Neural cell (in vitro differentiated cells): ENCODE data around the gene CISD3.

Experiments
- EP300 ChIP-seq: fragments of 450-650 bp; conservative IDR thresholded peaks from 2 replicates; pipeline ENCODE4 v1.6.1; 2014; ENCODE audit warnings: antibody characterized with exemption, mild to moderate bottlenecking, moderate library complexity; ENCODE audit not compliant: poor library complexity, severe bottlenecking
- EZH2 ChIP-seq: fragments of 200-600, 300-800 bp; shearing (Covaris generic), sonication (generic); IDR thresholded peaks from 2 replicates; pipeline ENCODE4 v1.6.1; 2014; ENCODE audit warnings: antibody characterized with exemption, low read length, borderline replicate concordance, mild to moderate bottlenecking; ENCODE audit not compliant: insufficient read depth, poor library complexity, severe bottlenecking
- RAD21 ChIP-seq: fragments of 450-650 bp; conservative IDR thresholded peaks from 2 replicates; pipeline ENCODE4 v1.6.1; 2014; ENCODE audit warnings: antibody characterized with exemption, mild to moderate bottlenecking, moderate library complexity
- SMC3 ChIP-seq: fragments of 450-650 bp; conservative IDR thresholded peaks from 2 replicates; pipeline ENCODE4 v1.6.1; 2014; ENCODE audit warnings: antibody characterized with exemption, mild to moderate bottlenecking, moderate library complexity; ENCODE audit not compliant: poor library complexity
- TAF1 ChIP-seq: IDR thresholded peaks from 2 replicates; pipeline ENCODE4 v1.6.1; 2012; ENCODE audit warnings: low read depth
- TF ChIP-seq, protein P1 (sequence below): fragments of 450-650 bp; IDR thresholded peaks from 2 replicates; pipeline ENCODE4 v1.5.1; 2014; ENCODE audit warnings: antibody characterized with exemption, mild to moderate bottlenecking, moderate library complexity; ENCODE audit not compliant: poor library complexity, severe bottlenecking

DNA sequence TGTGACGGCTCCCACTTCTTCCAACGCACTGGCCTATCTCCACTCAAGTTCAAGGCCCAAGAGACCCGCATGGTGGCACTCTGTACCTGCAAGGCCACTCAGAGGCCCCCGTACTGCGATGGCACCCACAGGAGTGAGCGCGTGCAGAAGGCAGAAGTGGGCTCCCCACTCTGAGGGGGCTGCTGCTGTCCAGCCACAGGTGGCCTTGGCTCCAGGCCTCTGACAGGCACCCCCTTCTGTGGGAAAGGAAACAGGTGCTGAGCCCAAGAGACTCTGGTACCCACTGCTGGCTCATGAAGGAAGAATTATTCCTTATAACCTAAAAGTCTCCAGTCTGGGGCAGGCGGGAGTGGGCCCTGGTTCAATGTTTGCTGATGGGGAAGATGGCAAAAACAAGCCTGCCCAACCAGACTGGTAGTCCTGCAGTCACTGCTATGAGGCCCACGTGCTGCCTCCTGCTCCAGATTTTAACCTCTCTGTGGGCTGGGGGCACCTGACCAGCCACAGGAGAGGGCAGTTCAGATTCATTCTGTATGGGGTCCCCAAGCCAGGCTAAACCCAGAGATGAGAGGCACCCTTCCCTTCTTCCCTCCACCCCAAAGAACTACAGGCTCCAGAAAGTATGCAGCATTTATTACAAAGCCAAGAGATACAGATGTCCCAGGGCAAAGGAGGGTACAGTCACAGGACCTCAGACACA is 3.3 kb downstream of the CISD3 start:
- TF ChIP-seq EZH2: no peak
- TF ChIP-seq, protein P1, sequence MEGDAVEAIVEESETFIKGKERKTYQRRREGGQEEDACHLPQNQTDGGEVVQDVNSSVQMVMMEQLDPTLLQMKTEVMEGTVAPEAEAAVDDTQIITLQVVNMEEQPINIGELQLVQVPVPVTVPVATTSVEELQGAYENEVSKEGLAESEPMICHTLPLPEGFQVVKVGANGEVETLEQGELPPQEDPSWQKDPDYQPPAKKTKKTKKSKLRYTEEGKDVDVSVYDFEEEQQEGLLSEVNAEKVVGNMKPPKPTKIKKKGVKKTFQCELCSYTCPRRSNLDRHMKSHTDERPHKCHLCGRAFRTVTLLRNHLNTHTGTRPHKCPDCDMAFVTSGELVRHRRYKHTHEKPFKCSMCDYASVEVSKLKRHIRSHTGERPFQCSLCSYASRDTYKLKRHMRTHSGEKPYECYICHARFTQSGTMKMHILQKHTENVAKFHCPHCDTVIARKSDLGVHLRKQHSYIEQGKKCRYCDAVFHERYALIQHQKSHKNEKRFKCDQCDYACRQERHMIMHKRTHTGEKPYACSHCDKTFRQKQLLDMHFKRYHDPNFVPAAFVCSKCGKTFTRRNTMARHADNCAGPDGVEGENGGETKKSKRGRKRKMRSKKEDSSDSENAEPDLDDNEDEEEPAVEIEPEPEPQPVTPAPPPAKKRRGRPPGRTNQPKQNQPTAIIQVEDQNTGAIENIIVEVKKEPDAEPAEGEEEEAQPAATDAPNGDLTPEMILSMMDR: peak; percentile 42
- TF ChIP-seq TAF1: no peak
- TF ChIP-seq RAD21: no peak
- no peak for TF ChIP-seq SMC3
- TF ChIP-seq EP300: no peak
